WERI-Rb-1 (cell line): Measurements from ENCODE around the gene FMOD.

Experiments used
- DNase-seq: peaks from one replicate; pipeline ENCODE4 v3.0.0-alpha.2; 2020
- H3K27ac ChIP-seq: fragments of 250-450 bp; sonication (Bioruptor Pico); 2 replicates; pipeline ENCODE4 v1.5.1; 2020; ENCODE audit warnings: mild to moderate bottlenecking, moderate library complexity
- H3K27me3 ChIP-seq: fragments of 250-450 bp; sonication (Bioruptor Pico); 2 replicates; pipeline ENCODE4 v1.5.1; 2021; ENCODE audit warnings: mild to moderate bottlenecking, low read depth, moderate library complexity; ENCODE audit not compliant: insufficient read depth, severe bottlenecking
- H3K36me3 ChIP-seq: fragments of 250-450 bp; sonication (Bioruptor Pico); 2 replicates; pipeline ENCODE4 v1.5.1; 2020; ENCODE audit warnings: mild to moderate bottlenecking, moderate library complexity
- H3K4me3 ChIP-seq: 2 replicates; pipeline ENCODE4 v1.5.1; 2011; ENCODE audit warnings: low read depth, mild to moderate bottlenecking, control low read depth, low read length
- H3K9me3 ChIP-seq: fragments of 250-450 bp; sonication (Bioruptor Pico); 2 replicates; pipeline ENCODE4 v1.5.1; 2021; ENCODE audit warnings: mild to moderate bottlenecking, moderate library complexity; ENCODE audit not compliant: severe bottlenecking
- TF ChIP-seq, protein P1 (sequence below): IDR thresholded peaks from 2 replicates; pipeline ENCODE4 v1.5.1; 2011; ENCODE audit warnings: low read depth, mild to moderate bottlenecking, control low read depth, inconsistent platforms, low read length

FMOD gene

DNA sequence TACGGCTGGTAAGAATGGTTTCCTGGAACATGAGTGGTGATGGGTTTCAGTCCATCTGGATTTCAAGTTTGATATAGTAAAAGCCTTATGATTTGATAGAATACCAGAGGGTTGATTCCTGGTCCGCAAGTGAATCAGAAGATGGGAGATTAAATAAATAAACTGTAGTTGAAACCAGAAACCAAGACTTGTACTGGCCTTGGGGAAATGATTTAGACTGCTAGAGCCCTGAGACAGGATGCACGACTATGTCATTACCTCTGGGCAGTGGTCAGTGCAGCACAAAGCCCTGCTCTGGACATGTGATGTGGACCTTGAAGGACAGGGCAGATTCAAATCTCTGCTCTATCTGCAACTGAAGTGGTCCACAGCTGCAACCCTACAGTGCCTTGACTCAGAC, 15.6 kb upstream of the FMOD start:
- no peak for DNase-seq
- H3K9me3 ChIP-seq: no peaks in the 10 kb centered on the region
- TF ChIP-seq, protein P1, sequence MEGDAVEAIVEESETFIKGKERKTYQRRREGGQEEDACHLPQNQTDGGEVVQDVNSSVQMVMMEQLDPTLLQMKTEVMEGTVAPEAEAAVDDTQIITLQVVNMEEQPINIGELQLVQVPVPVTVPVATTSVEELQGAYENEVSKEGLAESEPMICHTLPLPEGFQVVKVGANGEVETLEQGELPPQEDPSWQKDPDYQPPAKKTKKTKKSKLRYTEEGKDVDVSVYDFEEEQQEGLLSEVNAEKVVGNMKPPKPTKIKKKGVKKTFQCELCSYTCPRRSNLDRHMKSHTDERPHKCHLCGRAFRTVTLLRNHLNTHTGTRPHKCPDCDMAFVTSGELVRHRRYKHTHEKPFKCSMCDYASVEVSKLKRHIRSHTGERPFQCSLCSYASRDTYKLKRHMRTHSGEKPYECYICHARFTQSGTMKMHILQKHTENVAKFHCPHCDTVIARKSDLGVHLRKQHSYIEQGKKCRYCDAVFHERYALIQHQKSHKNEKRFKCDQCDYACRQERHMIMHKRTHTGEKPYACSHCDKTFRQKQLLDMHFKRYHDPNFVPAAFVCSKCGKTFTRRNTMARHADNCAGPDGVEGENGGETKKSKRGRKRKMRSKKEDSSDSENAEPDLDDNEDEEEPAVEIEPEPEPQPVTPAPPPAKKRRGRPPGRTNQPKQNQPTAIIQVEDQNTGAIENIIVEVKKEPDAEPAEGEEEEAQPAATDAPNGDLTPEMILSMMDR: no peak
- H3K27me3 ChIP-seq: no peaks in the 10 kb centered on the region
- H3K36me3 ChIP-seq: no peaks in the 10 kb centered on the region
- H3K4me3 ChIP-seq: no peak overlapping the region
- H3K27ac ChIP-seq: no peak overlapping the region

DNA sequence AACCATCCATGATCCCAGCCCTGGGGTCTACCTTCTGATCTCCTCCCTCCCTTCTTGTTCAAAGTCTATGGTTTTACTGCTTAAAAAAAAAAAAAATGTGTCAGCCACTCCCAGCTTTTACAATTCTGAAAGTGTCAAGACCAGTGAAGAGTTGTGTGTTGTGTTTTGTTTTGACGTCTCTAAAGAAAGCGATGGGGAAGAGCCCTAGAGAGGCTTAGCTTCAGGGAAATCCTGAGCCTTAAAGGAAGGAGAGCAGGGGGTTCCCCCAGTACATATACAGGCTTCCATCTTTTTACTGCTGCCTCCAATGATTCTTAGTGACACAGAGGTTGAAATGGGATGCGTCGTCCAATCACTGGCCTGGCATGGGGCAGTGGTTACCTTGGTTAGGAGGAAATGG, 13.9 kb upstream of the FMOD start:
- Histone ChIP-seq H3K9me3 (no peaks in the 10 kb centered on the region), H3K4me3 (no peak overlapping the region)

DNA sequence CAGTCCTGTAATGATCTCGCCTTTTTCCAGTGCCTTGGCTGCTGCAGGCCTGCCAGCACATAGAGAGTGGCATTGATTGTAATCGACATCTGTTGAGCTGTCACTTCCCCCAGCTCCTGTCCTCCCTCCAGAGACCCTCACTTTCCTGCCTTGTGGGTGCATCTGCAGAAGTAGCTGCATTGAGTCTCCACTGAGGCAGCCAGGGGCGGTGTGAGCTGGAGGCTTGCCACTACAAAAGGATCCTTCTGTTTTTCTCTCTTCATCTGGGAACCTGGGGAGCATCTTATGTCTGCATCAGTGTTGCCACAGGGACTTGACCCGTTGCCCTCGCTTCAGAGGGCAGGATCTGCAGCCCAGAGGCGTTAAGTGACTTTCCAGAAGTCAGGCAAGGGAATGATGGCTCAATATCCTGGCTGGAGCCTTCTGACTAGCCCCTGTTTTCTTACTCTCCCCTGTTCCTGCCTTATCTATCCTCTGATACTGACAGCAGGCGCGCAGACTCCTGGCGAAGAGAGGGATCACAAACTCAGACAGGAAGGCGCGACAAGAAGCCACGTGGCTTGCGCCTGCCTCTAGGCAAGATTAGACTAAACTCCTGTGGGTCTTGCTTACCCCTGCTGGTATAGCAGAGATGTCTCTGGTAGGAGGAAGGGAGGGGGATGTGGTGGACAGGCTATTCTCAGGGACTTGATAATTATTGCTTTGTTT, 13.3 kb upstream of the FMOD start:
- peak; percentile 91 for DNase-seq
- Histone ChIP-seq H3K4me3 (no peak overlapping the region), H3K27me3 (no peaks in the 10 kb centered on the region), H3K27ac (peak overlapping the region; percentile 26), H3K9me3 (no peaks in the 10 kb centered on the region), H3K36me3 (no peaks in the 10 kb centered on the region)
- TF ChIP-seq, protein P1: 0 out of 2 replicates have a peak, but pooled peaks have one; percentile 13

More for the DNA sequence above, 13.9 kb upstream of the FMOD start:
- no peaks in the 10 kb centered on the region for H3K27me3 ChIP-seq
- H3K27ac ChIP-seq: no peak overlapping the region; the same call in 1 of the 2 replicates
- no peak for DNase-seq
- TF ChIP-seq, protein P1: no peak
- no peaks in the 10 kb centered on the region for H3K36me3 ChIP-seq

DNA sequence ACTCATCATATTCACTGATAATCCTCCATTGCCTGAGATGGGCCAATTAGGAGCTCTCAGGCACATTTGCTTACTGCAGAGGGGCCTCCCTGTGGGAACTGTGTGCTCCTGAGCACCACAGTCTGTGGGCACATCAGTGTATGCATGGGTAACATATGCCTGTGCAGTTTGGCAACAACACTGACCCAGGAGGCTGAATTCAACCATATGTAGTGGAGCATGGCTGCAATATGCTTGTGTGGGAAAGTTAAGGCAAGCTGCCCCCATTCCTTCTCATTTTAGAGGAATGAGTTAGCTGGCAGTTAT, 11.8 kb upstream of the FMOD start:
- no peaks in the 10 kb centered on the region for H3K36me3 ChIP-seq
- TF ChIP-seq, protein P1: no peak
- no peaks in the 10 kb centered on the region for H3K27me3 ChIP-seq
- H3K9me3 ChIP-seq: no peaks in the 10 kb centered on the region
- no peak overlapping the region for H3K27ac ChIP-seq
- no peak for DNase-seq
- H3K4me3 ChIP-seq: no peak overlapping the region

DNA sequence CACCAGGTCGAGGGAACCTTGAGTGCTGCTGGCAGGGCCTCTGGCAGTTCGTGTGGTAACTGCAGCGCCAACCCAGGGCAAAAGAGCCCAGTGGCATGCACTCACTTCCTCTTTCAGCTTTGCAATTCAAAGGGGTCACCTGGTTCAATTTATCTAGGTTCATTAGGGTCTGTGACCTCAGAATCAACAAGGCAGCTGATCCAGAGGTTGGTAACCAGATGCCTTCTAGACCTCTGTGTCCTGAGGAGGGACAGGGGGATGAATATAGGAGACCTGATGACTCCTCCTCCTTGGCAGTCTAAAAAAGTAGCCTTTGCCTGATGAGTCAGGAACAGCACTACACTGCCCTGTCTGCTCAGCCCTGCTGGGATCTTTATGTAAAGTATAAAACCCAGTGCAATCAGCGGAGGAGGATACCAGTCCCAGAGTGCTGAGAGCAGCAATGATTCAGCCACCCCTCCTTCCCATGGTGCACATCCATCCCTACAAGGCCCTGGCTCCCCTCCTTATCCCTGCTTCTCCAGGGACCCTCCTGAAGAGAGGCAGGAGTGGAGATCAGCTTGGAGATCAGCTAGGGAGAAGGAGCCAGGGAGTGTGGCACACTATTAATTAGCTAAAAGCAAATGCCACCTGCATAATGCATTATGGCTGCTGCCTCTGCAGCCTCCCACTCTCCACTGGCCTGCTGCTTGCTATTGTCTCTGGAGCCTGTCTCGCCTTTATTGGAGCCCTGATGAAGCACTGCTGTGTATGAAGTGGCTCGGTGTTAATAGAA, 11.2 kb upstream of the FMOD start:
- no peak overlapping the region for H3K4me3 ChIP-seq
- DNase-seq: no peak
- H3K27me3 ChIP-seq: no peaks in the 10 kb centered on the region
- H3K36me3 ChIP-seq: no peaks in the 10 kb centered on the region
- H3K9me3 ChIP-seq: no peaks in the 10 kb centered on the region
- TF ChIP-seq, protein P1: no peak
- H3K27ac ChIP-seq: no peak overlapping the region
